ENCODE measurements around the gene PWWP2A.

PWWP2A gene

DNA sequence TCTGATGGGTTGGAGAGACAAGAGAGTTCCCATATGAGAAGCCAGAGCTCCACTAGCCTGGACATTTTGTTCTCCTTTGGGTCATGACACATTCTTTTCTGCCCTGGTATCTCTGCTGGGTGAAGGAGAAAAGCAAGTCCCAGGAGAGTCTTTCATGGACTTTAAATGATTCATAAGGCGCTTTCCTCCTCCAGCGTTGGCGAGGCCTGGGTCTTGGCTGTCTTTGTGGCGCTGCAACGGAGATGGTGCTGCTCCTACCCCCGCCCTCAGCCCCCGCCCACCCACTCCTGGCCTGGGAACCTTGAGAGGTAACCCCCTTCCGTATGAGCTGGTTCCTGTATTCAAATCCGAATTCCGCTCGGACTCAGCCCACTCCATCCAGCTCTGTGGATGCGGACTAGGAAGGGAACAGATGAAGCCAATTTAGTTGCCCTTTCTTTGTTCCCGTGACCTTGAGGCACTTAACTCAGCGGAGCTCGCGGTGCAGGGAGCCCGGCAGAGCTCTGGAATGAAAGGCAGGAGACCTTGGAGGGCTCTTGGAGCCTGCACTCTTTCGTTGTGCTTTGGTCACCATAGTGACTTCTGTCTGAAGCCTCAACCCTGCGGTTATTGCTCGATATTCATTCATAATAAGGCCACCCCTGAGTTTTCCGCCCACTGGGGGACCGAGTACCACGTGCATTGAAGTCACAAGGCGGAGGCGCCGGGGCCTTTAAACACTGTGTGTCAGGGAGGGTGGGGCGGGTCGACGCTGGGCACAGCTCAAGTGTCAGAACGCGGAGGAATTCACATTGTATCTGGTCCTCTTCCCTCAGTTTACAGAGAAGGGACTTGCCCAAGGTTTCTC is 14.0 kb upstream of the PWWP2A start:
- DNase-seq (ENCODE audit: low spot score) = peak; percentile 34

DNA sequence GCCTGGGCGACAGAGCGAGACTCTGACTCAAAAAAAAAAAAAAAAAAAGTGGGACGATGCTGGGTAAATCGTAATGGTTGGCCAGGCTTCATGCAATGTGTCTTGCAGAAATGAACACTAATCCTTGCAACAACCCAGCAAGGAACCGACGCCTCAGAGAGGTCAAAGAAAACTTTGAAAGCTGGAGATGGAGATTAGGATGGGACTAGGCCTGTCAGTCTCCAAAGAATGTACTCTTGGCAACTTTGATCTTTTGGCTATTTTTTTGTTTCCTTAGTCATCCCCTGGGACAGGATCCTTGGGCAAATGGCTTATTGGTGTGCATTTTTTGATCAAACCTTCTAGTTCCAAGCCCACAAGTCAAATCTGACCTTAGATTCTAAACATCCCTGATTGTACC is 10.6 kb upstream of the PWWP2A start:
- DNase-seq (ENCODE audit: low spot score) = no peak

DNA sequence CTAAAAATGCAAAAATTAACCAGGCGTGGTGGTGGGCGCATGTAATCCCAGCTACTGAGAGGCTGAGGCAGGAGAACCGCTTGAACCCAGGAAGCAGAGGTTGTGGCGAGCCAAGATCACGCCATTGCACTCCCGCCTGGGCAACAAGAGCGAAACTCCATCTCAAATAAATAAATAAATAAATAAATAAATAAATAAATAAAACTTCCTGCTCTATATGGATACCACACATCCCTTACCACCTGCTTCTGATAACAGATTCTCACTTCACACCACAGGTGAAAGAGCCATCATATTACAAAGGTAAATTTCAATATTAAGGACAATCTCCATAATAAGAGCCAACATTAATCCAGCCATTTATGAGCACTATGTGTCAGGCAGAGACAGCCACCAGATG is 9.4 kb upstream of the PWWP2A start:
- no peak for DNase-seq (ENCODE audit: low spot score)

GRCh38 chr5:160119905-160120266 is 636 bp upstream of the PWWP2A start:
- DNase-seq (ENCODE audit: low spot score) = no peak

DNA sequence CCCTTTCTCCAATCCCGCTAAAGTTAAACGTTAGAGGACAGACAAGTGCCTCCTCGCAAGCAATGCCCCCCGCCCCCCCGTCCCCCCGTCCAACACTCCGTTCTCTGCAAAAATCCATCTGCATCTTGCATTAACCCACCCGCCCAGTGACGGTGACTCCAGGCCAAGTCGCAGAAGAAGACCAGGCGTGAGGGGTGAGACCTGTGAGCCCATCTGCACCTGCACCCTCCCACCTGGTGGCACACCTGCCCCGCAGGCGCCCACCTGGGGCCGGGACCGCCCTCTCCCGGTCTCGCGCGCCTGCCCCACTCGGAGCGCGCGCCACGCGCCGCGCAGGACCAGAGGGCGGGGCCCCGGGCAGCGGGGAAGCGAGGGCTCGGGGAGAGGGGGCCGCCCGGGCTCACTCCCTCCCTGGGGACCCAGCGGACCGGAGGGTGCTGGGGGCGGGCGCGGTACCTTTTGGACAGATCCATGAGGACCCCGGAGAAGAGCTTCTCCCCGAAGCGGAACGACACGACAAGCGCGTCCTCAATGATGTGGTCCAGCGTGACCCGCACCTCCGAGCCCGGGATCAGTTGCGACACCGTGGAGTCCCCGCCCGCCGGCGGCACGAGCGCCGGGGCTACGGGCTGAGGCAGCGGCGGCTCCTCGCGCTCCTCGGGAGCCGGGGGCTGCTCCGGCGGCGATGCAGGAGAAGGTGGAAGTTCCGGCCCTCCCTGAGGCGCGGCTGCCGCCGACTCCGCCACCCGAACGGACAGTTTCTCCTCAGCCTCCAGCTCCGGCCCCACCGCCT is 705 bp downstream of the PWWP2A start:
- peak; percentile 34 for DNase-seq (ENCODE audit: low spot score)

GRCh38 chr5:160116991-160117390 is 2.3 kb downstream of the PWWP2A start:
- no peak for DNase-seq (ENCODE audit: low spot score)

DNA sequence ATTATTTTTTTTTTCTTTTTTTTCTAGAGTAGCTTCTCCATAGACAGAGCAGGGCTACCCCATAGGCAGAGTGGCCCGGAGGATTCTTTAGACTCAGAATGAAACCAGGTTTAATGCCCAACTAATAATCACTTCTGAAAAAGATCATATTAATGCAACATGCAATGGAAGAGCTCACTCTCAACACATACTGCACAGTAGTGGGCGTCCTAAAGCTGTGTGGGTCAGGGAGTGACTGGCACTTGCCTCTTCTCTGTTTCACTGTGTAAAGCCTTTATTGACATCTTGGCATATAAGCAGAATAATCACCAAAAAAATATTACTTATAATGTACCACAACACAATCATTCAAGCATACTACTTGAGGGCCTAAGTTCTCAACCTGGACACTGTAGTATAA is 11.1 kb downstream of the PWWP2A start:
- DNase-seq (ENCODE audit: low spot score) = no peak

- DNase-seq (ENCODE audit: low spot score) = peak; percentile 65
These were observed 13.4 kb downstream of the PWWP2A start for GRCh38 chr5:160105686-160106360.

DNA sequence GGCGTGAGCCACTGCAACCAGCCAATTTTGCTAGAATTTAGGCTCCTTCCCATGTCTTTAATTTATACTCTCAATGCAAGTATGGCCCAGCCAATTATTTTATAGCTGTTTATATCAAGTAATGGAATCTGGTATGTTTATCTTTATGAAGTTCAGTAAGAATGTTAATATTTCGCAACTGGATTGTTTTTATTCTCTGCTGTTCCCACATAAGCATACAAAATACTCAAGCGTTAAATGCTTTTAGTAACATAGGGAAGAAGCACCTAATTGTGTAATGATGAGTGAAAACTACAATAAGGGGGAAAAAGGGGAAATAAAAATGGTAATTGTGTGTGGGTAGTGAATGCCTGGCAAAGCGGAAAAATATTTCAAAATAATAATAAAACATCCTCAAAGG is 21.3 kb downstream of the PWWP2A start:
- DNase-seq (ENCODE audit: low spot score) = no peak

DNA sequence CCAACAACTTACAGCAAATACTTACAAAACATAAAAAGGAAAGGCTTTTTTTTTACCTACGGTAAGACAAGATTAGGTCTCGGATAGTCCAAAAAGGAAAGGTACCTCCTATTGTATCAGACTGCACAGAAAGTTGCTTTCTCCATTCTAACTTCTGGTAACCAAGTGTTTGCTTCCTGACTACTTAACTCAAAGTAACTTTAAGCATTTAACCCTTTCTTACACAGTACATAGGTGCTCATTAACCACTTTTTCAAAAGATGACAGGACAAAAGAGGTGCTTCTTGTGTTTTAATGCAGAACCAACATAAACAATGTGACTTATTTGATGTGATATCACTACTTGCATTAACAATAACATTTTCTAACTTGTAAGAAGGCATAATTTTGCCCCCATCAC is 23.1 kb downstream of the PWWP2A start:
- no peak for DNase-seq (ENCODE audit: low spot score)

GRCh38 chr5:160092960-160093707 is 26.1 kb downstream of the PWWP2A start:
- no peak for DNase-seq (ENCODE audit: low spot score)

GRCh38 chr5:160092514-160092913 is 26.7 kb downstream of the PWWP2A start:
- DNase-seq (ENCODE audit: low spot score) = no peak

- DNase-seq (ENCODE audit: low spot score) = no peak
These were observed 29.2 kb downstream of the PWWP2A start for GRCh38 chr5:160090059-160090458.

- DNase-seq (ENCODE audit: low spot score) = no peak
These were observed 29.7 kb downstream of the PWWP2A start for GRCh38 chr5:160089531-160089930.

GRCh38 chr5:160088805-160089204 is 30.4 kb downstream of the PWWP2A start:
- DNase-seq (ENCODE audit: low spot score) = no peak

DNA sequence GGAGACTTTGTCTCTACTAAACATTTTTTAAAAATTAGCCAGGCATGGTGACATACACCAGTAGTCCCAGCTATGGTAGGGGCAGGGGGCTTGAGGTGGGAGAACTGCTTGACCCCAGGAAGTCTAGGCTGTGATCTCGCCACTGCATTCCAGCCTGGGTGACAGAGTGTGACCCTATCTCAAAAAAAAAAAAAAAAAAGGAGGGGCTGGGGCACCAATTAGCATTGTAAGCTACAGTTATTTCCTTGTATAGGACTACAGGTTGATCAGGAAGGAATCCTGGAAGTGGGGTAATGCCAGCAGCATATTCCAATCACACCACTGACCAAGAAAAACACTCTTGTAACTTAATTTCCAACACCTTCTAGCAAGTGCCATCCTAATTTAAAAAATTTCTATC is 32.1 kb downstream of the PWWP2A start:
- peak; percentile 55 for DNase-seq (ENCODE audit: low spot score)

GRCh38 chr5:160084144-160084543 is 35.1 kb downstream of the PWWP2A start:
- no peak for DNase-seq (ENCODE audit: low spot score)

GRCh38 chr5:160083501-160083900 is 35.7 kb downstream of the PWWP2A start:
- peak; percentile 76 for DNase-seq (ENCODE audit: low spot score)

- DNase-seq (ENCODE audit: low spot score) = peak; percentile 77
These were observed 36.4 kb downstream of the PWWP2A start for GRCh38 chr5:160082614-160083500.

DNA sequence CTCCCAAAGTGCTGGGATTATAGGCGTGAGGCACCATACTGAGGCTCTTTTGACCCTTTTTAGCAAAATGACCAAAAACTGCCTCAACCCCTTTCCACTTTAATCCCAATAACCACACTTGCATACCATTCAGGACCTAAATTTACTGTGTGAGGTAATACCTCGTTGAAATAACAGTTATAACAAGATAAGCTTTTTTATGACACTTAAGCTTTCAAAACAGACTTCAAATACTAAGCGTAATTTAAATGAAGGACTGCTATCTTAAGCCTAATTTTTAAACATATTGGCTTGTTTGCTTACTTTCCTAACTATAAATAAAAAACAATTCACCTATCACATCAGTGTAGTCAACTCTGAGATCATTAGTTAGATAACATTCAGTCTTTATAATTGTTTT is 37.8 kb downstream of the PWWP2A start:
- no peak for DNase-seq (ENCODE audit: low spot score)

DNA sequence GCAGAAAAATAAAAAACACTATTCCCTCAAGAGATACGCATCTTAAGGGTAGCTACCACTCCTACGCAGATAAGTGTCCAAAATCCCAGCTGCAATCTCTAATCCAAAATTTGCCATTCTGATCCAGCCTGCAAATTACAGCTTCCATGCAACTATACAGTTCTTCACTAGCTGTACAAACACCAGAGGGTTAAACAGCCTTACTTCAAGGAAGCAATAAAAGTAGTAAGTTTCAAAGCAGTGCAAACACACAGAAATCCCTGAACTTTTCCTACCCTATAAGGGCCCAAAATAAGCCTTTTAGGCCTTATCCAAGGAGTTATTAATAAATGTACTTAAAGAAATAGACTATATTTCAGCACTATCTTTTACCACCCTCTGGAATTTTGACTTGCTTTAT is 39.5 kb downstream of the PWWP2A start:
- no peak for DNase-seq (ENCODE audit: low spot score)

All from kidney tubule cell (primary cell).